GM12865 (cell line): ENCODE data around the gene TBL1XR1.
"Not testable (repeated sequence)": the region's sequence is repeated elsewhere in the genome, so short reads cannot be mapped to it uniquely, and the experiment has no call there.

ENCODE experiments used
- DNase-seq: peaks from one replicate; pipeline ENCODE4 v3.0.0; 2010; ENCODE audit warnings: low read depth
- H3K4me3 ChIP-seq: 2 replicates; pipeline ENCODE4 v1.5.1; 2011; ENCODE audit warnings: mild to moderate bottlenecking, low read depth, low read length, control low read depth
- TF ChIP-seq, protein P1 (sequence below): IDR thresholded peaks from 2 replicates; pipeline ENCODE4 v1.5.1; 2011; ENCODE audit warnings: low read length, control low read depth, low read depth, inconsistent platforms; ENCODE audit not compliant: insufficient read depth; ENCODE audit errors: missing control alignments

Gene TBL1XR1

DNA sequence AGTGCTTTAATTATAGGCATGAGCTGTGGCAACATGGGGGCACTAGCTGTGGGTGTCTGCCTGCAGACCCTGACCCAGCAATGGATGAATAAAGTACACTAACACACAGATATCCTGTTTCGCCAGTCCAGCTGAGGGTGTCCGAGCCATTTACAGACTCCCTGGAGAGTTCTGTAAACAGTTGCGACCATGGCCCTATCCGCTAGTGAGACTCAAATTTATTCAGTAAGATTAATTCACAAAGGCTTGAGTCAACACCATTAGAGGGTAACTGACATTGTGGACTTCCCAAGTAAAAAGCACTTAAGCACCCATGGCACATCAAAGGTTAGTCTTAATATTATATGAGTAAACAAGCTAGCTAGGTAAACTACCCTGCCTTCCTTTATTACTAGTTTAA lies 161.6 kb downstream of the TBL1XR1 start:
- no peak overlapping the region for H3K4me3 ChIP-seq
- no peak for DNase-seq
- TF ChIP-seq, protein P1, sequence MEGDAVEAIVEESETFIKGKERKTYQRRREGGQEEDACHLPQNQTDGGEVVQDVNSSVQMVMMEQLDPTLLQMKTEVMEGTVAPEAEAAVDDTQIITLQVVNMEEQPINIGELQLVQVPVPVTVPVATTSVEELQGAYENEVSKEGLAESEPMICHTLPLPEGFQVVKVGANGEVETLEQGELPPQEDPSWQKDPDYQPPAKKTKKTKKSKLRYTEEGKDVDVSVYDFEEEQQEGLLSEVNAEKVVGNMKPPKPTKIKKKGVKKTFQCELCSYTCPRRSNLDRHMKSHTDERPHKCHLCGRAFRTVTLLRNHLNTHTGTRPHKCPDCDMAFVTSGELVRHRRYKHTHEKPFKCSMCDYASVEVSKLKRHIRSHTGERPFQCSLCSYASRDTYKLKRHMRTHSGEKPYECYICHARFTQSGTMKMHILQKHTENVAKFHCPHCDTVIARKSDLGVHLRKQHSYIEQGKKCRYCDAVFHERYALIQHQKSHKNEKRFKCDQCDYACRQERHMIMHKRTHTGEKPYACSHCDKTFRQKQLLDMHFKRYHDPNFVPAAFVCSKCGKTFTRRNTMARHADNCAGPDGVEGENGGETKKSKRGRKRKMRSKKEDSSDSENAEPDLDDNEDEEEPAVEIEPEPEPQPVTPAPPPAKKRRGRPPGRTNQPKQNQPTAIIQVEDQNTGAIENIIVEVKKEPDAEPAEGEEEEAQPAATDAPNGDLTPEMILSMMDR = no peak

DNA sequence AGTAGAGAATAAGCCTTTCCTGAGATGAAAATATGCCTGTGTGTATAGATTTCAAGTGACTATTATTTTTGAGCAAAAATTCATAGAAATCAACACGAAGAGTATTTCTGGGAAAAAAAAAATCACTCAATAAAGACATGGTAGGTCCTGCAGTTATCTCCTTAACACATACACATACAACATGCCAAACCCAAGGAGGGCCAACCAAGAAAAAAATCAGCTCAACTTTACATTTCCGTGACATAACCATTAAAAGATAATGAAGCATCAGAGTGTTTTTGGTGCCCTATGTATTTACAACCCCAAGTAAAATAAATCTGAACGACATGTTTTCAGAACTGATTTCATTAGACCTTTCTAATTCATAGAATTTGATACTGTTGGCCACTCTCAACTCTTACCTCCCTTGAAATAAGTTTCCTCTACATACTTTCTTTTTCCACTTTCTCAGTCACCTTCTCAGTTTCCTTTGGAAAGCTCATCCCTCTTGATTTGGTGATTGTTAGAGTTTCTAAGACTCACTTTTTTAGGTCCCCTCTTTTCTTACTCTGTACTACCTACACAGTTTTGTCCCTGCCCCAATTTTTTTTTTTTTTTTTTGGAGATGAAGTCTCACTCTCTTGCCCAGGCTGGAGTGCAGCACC lies 162.3 kb downstream of the TBL1XR1 start:
- no peak for DNase-seq
- no peak overlapping the region for H3K4me3 ChIP-seq
- TF ChIP-seq, protein P1 = no peak

DNA sequence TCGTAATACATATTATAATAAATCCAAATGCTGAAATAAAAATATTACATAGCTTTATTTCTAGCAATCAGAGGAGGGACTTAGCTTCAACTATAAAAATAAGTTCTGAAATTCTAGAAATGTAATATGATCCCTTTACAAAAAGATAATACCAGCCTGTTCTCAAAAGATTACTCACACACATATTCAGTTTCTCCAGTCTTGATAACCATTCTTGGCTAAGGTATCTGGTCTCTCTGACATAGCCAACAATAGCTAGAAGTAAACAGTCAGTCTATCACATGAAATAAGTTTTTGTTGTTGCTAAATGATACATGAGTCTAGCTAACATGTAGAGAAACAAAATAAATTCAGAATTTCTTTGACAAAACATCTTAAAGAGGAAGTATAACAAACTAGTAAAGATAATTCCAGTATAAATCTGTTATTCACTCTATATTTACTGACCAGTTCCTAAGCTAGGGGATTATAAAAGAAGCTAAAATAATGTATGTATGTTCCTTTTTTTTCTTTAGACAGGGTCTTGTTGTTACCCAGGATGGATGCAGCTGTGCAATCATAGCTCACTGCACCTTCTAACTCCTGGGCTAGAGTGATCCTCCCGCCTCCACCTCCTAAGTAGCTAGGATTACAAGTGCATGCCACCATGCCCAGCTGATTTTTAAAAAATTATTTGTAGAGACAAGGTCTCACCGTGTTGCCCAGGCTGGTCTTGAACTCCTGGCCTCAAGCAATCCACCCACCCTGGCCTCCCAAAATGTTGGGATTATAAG lies 170.6 kb downstream of the TBL1XR1 start:
- H3K4me3 ChIP-seq = no peak overlapping the region
- DNase-seq = no peak
- TF ChIP-seq, protein P1 = no peak

DNA sequence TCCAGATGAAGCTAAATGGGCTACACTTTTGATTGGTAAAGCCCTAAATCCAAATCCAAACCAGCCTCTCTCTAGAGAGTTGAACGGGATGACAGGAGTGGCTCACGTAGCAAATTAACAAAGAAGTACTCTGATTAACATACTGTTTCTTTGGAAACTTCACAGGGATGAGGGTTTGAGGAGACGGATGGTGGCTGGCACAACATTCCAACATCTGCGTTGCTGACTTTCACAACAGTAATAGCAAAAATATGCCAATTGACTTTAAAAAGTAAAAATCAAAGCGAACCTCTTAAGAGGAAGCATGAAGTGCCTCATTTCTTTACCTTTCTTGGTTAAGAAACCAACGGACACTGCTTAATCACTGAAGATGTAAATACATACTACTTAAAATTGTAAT lies 181.4 kb downstream of the TBL1XR1 start:
- no peak overlapping the region for H3K4me3 ChIP-seq
- DNase-seq = no peak
- TF ChIP-seq, protein P1 = no peak

DNA sequence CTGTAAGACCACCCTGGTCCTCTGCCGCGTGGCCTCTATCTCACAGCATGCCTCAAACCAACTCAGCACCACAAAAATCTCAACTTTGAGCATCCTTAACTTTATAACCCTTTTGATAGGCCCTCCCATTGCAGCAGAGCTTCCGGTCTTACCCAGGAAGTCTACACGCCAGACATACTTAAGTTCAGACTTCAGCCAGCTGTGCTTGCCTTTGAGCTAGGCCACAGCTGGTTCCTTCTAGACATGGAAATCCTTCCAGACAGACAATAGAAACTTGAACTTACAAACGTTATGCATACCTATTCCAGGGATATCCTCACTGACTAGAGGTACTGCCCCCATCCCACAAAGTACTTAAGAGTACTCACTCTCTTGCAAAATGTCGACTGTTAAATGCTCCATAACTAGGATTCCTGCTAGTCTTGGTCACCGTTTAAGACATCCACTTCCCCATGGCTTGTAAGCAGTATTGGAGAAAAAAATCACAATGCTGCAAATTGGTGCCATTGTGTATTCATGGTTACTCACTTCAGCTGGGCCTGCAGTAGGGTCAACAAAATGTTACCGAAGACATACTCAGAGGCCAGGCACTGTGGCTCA lies 183.5 kb downstream of the TBL1XR1 start:
- DNase-seq = no peak
- TF ChIP-seq, protein P1 = no peak
- H3K4me3 ChIP-seq = no peak overlapping the region

DNA sequence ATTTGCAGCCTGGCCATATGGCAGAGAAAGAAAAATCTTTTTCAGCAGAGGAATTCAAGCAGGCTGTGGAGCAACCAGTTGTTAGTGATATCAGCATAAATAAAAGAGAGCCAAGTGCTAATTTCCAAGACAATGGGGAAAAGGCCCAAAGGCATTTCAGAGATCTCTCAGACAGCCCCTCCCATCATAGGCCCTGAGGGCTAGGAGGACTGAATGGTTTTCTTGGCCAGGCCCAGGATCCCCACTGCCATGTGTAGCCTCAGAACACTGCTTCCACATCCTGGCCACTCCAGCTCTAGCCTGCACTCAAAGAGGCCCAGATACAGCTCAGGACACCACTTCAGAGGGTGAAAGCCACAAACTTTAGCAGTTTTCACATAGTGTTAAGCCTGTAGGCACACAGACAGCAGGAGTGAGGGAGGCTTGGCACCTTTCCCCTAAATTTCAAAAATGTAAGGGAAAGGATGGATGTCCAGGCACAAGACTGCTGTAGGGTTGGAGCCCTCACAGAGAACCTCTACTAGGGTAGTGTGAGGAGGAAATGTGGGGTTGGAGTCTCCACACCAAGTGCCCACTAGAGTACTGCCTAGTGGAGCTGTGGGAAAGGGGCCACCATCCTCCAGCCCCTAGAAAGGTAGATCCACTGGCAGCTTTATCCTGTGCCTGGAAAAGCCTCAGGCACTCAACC lies 191.4 kb downstream of the TBL1XR1 start:
- TF ChIP-seq, protein P1 = no peak
- H3K4me3 ChIP-seq = no peak overlapping the region
- no peak for DNase-seq

DNA sequence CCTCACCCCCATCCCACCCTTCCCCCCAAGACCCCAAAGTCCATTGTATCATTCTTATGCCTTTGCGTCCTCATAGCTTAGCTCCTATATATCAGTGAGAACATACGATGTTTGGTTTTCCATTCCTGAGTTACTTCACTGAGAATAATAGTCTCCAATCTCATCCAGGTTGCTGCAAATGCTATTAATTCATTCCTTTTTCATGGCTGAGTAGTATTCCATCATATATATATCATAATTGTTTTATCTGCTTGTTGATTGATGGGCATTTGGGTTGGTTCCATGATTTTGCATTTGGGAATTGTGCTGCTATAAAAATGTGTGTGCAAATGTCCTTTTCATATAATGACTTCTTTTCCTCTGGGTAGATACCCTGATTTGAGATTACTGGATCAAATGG lies 197.1 kb downstream of the TBL1XR1 start:
- not testable (repeated sequence) for H3K4me3 ChIP-seq, DNase-seq
